Measurements from ENCODE around the gene PTPN23.

PTPN23 gene

GRCh38 chr3:47421741-47422649 is 41.2 kb downstream of the PTPN23 start:
- no peaks in the 10 kb centered on the region for H3K9me3 ChIP-seq (ENCODE audit: low read depth, low read length)
- no peaks in the 10 kb centered on the region; the same call in 1 of the 2 replicates for H3K36me3 ChIP-seq (ENCODE audit: insufficient read depth, low read length)
- TF ChIP-seq EZH2 (IDR thresholded peaks at IDR 0.05) (no peak), FOXP2 (optimal IDR thresholded peaks at IDR 0.05; ENCODE audit: control extremely low read depth, extremely low read length, insufficient read depth) (no peak), POLR2AphosphoS5 (IDR thresholded peaks at IDR 0.05; ENCODE audit: borderline replicate concordance, low read depth, low read length) (no peak)
- no peak overlapping the region for H3K4me3 ChIP-seq
- H3K27ac ChIP-seq = peak overlapping the region; percentile 70
- H3K9ac ChIP-seq (ENCODE audit: insufficient read length) = no peak overlapping the region
- DNase-seq (ENCODE audit: low read depth, low spot score) = no peak

GRCh38 chr3:47422743-47423142 is 41.9 kb downstream of the PTPN23 start:
- Histone ChIP-seq H3K36me3 (ENCODE audit: insufficient read depth, low read length) (no peaks in the 10 kb centered on the region; the same call in 1 of the 2 replicates), H3K27ac (no peak overlapping the region), H3K9ac (ENCODE audit: insufficient read length) (no peak overlapping the region), H3K9me3 (ENCODE audit: low read depth, low read length) (no peaks in the 10 kb centered on the region), H3K4me3 (no peak overlapping the region)
- TF ChIP-seq POLR2AphosphoS5 (IDR thresholded peaks at IDR 0.05; ENCODE audit: borderline replicate concordance, low read depth, low read length) = no peak
- TF ChIP-seq FOXP2 (optimal IDR thresholded peaks at IDR 0.05; ENCODE audit: control extremely low read depth, extremely low read length, insufficient read depth) = no peak
- TF ChIP-seq EZH2 (IDR thresholded peaks at IDR 0.05) = no peak
- DNase-seq (ENCODE audit: low read depth, low spot score) = no peak

GRCh38 chr3:47423548-47424145 is 42.8 kb downstream of the PTPN23 start:
- Histone ChIP-seq H3K9ac (ENCODE audit: insufficient read length) (no peak overlapping the region), H3K27ac (no peak overlapping the region), H3K9me3 (ENCODE audit: low read depth, low read length) (no peaks in the 10 kb centered on the region), H3K4me3 (no peak overlapping the region), H3K36me3 (ENCODE audit: insufficient read depth, low read length) (no peaks in the 10 kb centered on the region; the same call in 1 of the 2 replicates)
- DNase-seq (ENCODE audit: low read depth, low spot score) = no peak
- TF ChIP-seq EZH2 (IDR thresholded peaks at IDR 0.05) = no peak
- TF ChIP-seq FOXP2 (optimal IDR thresholded peaks at IDR 0.05; ENCODE audit: control extremely low read depth, extremely low read length, insufficient read depth) = no peak
- TF ChIP-seq POLR2AphosphoS5 (IDR thresholded peaks at IDR 0.05; ENCODE audit: borderline replicate concordance, low read depth, low read length) = no peak

GRCh38 chr3:47424434-47425382 is 43.9 kb downstream of the PTPN23 start:
- no peak for TF ChIP-seq FOXP2 (optimal IDR thresholded peaks at IDR 0.05; ENCODE audit: control extremely low read depth, extremely low read length, insufficient read depth)
- TF ChIP-seq POLR2AphosphoS5 (IDR thresholded peaks at IDR 0.05; ENCODE audit: borderline replicate concordance, low read depth, low read length) = no peak
- TF ChIP-seq EZH2 (IDR thresholded peaks at IDR 0.05) = no peak
- no peak overlapping the region for H3K4me3 ChIP-seq
- no peaks in the 10 kb centered on the region for H3K9me3 ChIP-seq (ENCODE audit: low read depth, low read length)
- H3K9ac ChIP-seq (ENCODE audit: insufficient read length) = no peak overlapping the region
- no peak for DNase-seq (ENCODE audit: low read depth, low spot score)
- no peaks in the 10 kb centered on the region; the same call in 1 of the 2 replicates for H3K36me3 ChIP-seq (ENCODE audit: insufficient read depth, low read length)
- no peak overlapping the region for H3K27ac ChIP-seq

- no peak for DNase-seq (ENCODE audit: low read depth, low spot score)
- H3K27ac ChIP-seq = no peak overlapping the region
- no peak overlapping the region for H3K9ac ChIP-seq (ENCODE audit: insufficient read length)
- TF ChIP-seq FOXP2 (optimal IDR thresholded peaks at IDR 0.05; ENCODE audit: control extremely low read depth, extremely low read length, insufficient read depth) (no peak), POLR2AphosphoS5 (IDR thresholded peaks at IDR 0.05; ENCODE audit: borderline replicate concordance, low read depth, low read length) (no peak), EZH2 (IDR thresholded peaks at IDR 0.05) (no peak)
- H3K9me3 ChIP-seq (ENCODE audit: low read depth, low read length) = no peaks in the 10 kb centered on the region
- no peak overlapping the region for H3K4me3 ChIP-seq
- no peaks in the 10 kb centered on the region; the same call in 1 of the 2 replicates for H3K36me3 ChIP-seq (ENCODE audit: insufficient read depth, low read length)
Measured at GRCh38 chr3:47425383-47425778, 44.6 kb downstream of the PTPN23 start.

- Histone ChIP-seq H3K27ac (no peak overlapping the region), H3K9ac (ENCODE audit: insufficient read length) (no peak overlapping the region), H3K9me3 (ENCODE audit: low read depth, low read length) (no peaks in the 10 kb centered on the region), H3K36me3 (ENCODE audit: insufficient read depth, low read length) (no peaks in the 10 kb centered on the region; the same call in 1 of the 2 replicates), H3K4me3 (no peak overlapping the region)
- TF ChIP-seq EZH2 (IDR thresholded peaks at IDR 0.05) (no peak), FOXP2 (optimal IDR thresholded peaks at IDR 0.05; ENCODE audit: control extremely low read depth, extremely low read length, insufficient read depth) (no peak), POLR2AphosphoS5 (IDR thresholded peaks at IDR 0.05; ENCODE audit: borderline replicate concordance, low read depth, low read length) (no peak)
- DNase-seq (ENCODE audit: low read depth, low spot score) = no peak
Measured at GRCh38 chr3:47425959-47426358, 45.1 kb downstream of the PTPN23 start.

GRCh38 chr3:47427866-47428265 is 47.0 kb downstream of the PTPN23 start:
- H3K4me3 ChIP-seq = no peak overlapping the region
- TF ChIP-seq POLR2AphosphoS5 (IDR thresholded peaks at IDR 0.05; ENCODE audit: borderline replicate concordance, low read depth, low read length) = no peak
- no peak for TF ChIP-seq EZH2 (IDR thresholded peaks at IDR 0.05)
- TF ChIP-seq FOXP2 (optimal IDR thresholded peaks at IDR 0.05; ENCODE audit: control extremely low read depth, extremely low read length, insufficient read depth) = no peak
- no peak overlapping the region for H3K9ac ChIP-seq (ENCODE audit: insufficient read length)
- no peak for DNase-seq (ENCODE audit: low read depth, low spot score)
- no peak overlapping the region for H3K27ac ChIP-seq
- no peaks in the 10 kb centered on the region; the same call in 1 of the 2 replicates for H3K36me3 ChIP-seq (ENCODE audit: insufficient read depth, low read length)
- H3K9me3 ChIP-seq (ENCODE audit: low read depth, low read length) = no peaks in the 10 kb centered on the region

All from SK-N-MC (cell line).